Endothelial cell of umbilical vein (primary cell): ENCODE data around the gene CHD6. TPM values are rescaled to one million over a fixed set of nuclear protein-coding genes. Genes with fewer than 3 reads are reported as not detected.

Experiments used
- BruUV-seq: library from RNA; stranded (reverse); fragments of 400-500 nt; replicated peaks from 2 replicates; lab custom pipeline; 2021; lab: Mats Ljungman, UMichigan
- CTCF ChIA-PET: fragments of 300-600, 350-600 bp; sonication (Branson Sonifier 250); formaldehyde crosslinking; loops from one replicate; lab custom pipeline; 2021; ENCODE audit warnings: antibody characterized with exemption, inconsistent platforms; lab: Charles Lee
- POLR2A ChIA-PET: fragments of 300-600, 350-600 bp; sonication (Branson Sonifier 250); formaldehyde crosslinking; loops from one replicate; lab custom pipeline; 2021; ENCODE audit warnings: antibody characterized with exemption, inconsistent platforms; lab: Charles Lee
- DNase-seq: peaks from one replicate; pipeline ENCODE4 v3.0.0-alpha.2; 2011; ENCODE audit warnings: low read depth, low spot score
- FAIRE-seq: peaks from 2 replicates; lab custom pipeline; 2011; peaks lifted over from hg19 to GRCh38; lab: Jason Lieb, UNC
- H2AFZ ChIP-seq: 2 replicates; pipeline ENCODE4 v1.6.0; 2012; ENCODE audit warnings: low read depth, low read length, control low read depth, inconsistent platforms
- H3K27ac ChIP-seq: 2 replicates; pipeline ENCODE4 v1.5.1; 2011; ENCODE audit warnings: low read depth, mild to moderate bottlenecking, control low read depth, low read length, moderate library complexity; ENCODE audit not compliant: insufficient read depth
- H3K27me3 ChIP-seq, 2 experiments: 2 replicates each; pipeline versions ENCODE4 v1.6.0 to v1.6.1; 2011; ENCODE audit warnings: low read length in 2 of 2, mixed read lengths in 1 of 2; ENCODE audit not compliant: control insufficient read depth in 2 of 2, insufficient read depth in 2 of 2
- H3K36me3 ChIP-seq, 2 experiments: 2 replicates in 1 of 2; 3 replicates in 1 of 2; pipeline ENCODE4 v1.5.1; 2011; ENCODE audit warnings: low read length in 2 of 2, mild to moderate bottlenecking in 1 of 2, moderate library complexity in 1 of 2; ENCODE audit not compliant: control insufficient read depth in 2 of 2, insufficient read depth in 2 of 2; ENCODE audit errors: extremely low read depth in 1 of 2
- H3K4me1 ChIP-seq: 3 replicates; pipeline ENCODE4 v1.5.1; 2011; ENCODE audit warnings: mild to moderate bottlenecking, low read length; ENCODE audit not compliant: control insufficient read depth, insufficient read depth; ENCODE audit errors: extremely low read depth
- H3K4me2 ChIP-seq: 2 replicates; pipeline ENCODE4 v1.6.1; 2011; ENCODE audit warnings: low read length, control low read depth, mixed read lengths; ENCODE audit not compliant: insufficient read depth
- H3K4me3 ChIP-seq, 3 experiments: fragments of 200-600 bp in 1 of 3; sonication (generic), shearing (Covaris generic) in 1 of 3; replicated peaks in 1 of 3; 2 replicates each; pipeline ENCODE4 v1.5.1; 2011 to 2016; ENCODE audit warnings: control low read depth in 3 of 3, low read length in 3 of 3, mild to moderate bottlenecking in 2 of 3, inconsistent platforms in 1 of 3, low read depth in 1 of 3, moderate library complexity in 1 of 3; ENCODE audit not compliant: insufficient read depth in 1 of 3
- H3K79me2 ChIP-seq: 2 replicates; pipeline ENCODE4 v1.6.0; 2012; ENCODE audit warnings: low read length, inconsistent platforms; ENCODE audit not compliant: control insufficient read depth, insufficient read depth
- H3K9ac ChIP-seq: replicated peaks from 2 replicates; pipeline ENCODE3; 2011; ENCODE audit warnings: low read length, control low read depth; ENCODE audit not compliant: insufficient read depth; ENCODE audit errors: extremely low read depth
- H3K9me1 ChIP-seq: replicated peaks from 3 replicates; pipeline ENCODE4 v1.6.0; 2011; ENCODE audit warnings: mild to moderate bottlenecking, low read length; ENCODE audit not compliant: control insufficient read depth, insufficient read depth; ENCODE audit errors: extremely low read depth
- H3K9me3 ChIP-seq: replicated peaks from 2 replicates; pipeline ENCODE4 v1.5.1; 2012; ENCODE audit warnings: low read length, inconsistent platforms; ENCODE audit not compliant: control insufficient read depth, insufficient read depth
- H4K20me1 ChIP-seq: replicated peaks from 2 replicates; pipeline ENCODE3; 2011; ENCODE audit warnings: mild to moderate bottlenecking, low read length; ENCODE audit not compliant: control insufficient read depth, insufficient read depth; ENCODE audit errors: extremely low read depth
- CTCF ChIP-seq, 2 donors: IDR thresholded peaks; 1 replicate in 1 of 2; 2 replicates in 1 of 2; pipeline ENCODE4 v1.5.1; 2011; ENCODE audit warnings: low read length in 2 of 2, mild to moderate bottlenecking in 2 of 2, moderate library complexity in 2 of 2, control low read depth in 1 of 2, inconsistent platforms in 1 of 2, low read depth in 1 of 2; ENCODE audit not compliant: insufficient read depth in 1 of 2; ENCODE audit errors: extremely low read depth in 1 of 2
- EZH2 ChIP-seq: IDR thresholded peaks from 2 replicates; pipeline ENCODE4 v1.6.1; 2012; ENCODE audit warnings: borderline replicate concordance, low read depth, mild to moderate bottlenecking, moderate library complexity, low read length, inconsistent platforms; ENCODE audit not compliant: severe bottlenecking
- GATA2 ChIP-seq: IDR thresholded peaks from 2 replicates; pipeline ENCODE4 v1.7.0; 2011; ENCODE audit warnings: low read depth, mild to moderate bottlenecking, moderate library complexity, mixed read lengths, low read length; ENCODE audit not compliant: insufficient read length, insufficient read depth
- JUN ChIP-seq: IDR thresholded peaks from 2 replicates; pipeline ENCODE4 v1.6.1; 2011; ENCODE audit warnings: borderline replicate concordance, low read depth; ENCODE audit not compliant: insufficient read length, insufficient read depth
- POLR2A ChIP-seq: IDR thresholded peaks from 2 replicates; pipeline ENCODE4 v1.6.1; 2012; ENCODE audit warnings: low read depth, mild to moderate bottlenecking, control low read depth, low read length
- dilution Hi-C: fragments of 300-500 bp; cut with MboI; formaldehyde crosslinking; loops from one replicate; pipeline ENCODE4 v1.15.0; 2019; ENCODE audit warnings: low sequenced_read_pairs; ENCODE audit not compliant: extremely low pct_ligation_motif_present
- intact Hi-C: fragments of 100-400 bp; cut with micrococcal nuclease; formaldehyde crosslinking; loops from one replicate; pipeline ENCODE4 v1.10.0; 2022
- polyA plus RNA-seq, 4 experiments: library from polyadenylated mRNA; depleted of rRNA in 3 of 4; stranded (reverse) in 3 of 4; unstranded in 1 of 4; fragments of >200 nt; gene quantifications; 2 replicates each; pipeline versions ENCODE4 v1.2.1 to v1.2.3, GENCODE V29; 2011 to 2012; ENCODE audit warnings: missing spikeins in 1 of 4
- total RNA-seq: library from RNA; stranded (reverse); gene quantifications from 2 replicates; pipeline ENCODE4 v1.2.3, GENCODE V29; 2021

Gene CHD6
- total and polyA plus RNA-seq, 2 donors (not counting 3 experiments of a cell fraction or from before 2014, with no cell fraction given), result 7.2 to 33.7 TPM

GRCh38 chr20:41408156-41408794, 209.9 kb downstream of the CHD6 start:
- CTCF ChIA-PET, result interaction anchor here (0.9 to 1.3 kb wide), 3 partner anchors 23 to 445 kb away, joined by 3 to 4 read pairs (median 3); no protein-coding TSS in a partner anchor
- FAIRE-seq (no peak), DNase-seq (no peak)
- Histone ChIP-seq H2AFZ (no peak overlapping the region), H3K4me1 (no peaks in the 10 kb centered on the region), H3K79me2 (no peaks in the 10 kb centered on the region), H3K9me3 (no peaks in the 10 kb centered on the region), H4K20me1 (no peaks in the 10 kb centered on the region), H3K36me3 (peaks cover 4 to 51% of the 10 kb centered on the region in 2 experiments), H3K27ac (no peak overlapping the region), H3K4me3 (no peak overlapping the region), H3K4me2 (no peak overlapping the region), H3K9ac (no peak overlapping the region), H3K9me1 (no peaks in the 10 kb centered on the region), H3K27me3 (no peaks in the 10 kb centered on the region)
- TF ChIP-seq CTCF (IDR thresholded peaks at IDR 0.05; ENCODE audit: extremely low read depth in 1 of 2, insufficient read depth in 1 of 2, low read depth in 1 of 2, low read length in 2 of 2), result no peak
- no peak for TF ChIP-seq POLR2A
- no peak for TF ChIP-seq EZH2
- no peak for TF ChIP-seq GATA2
- TF ChIP-seq JUN, result no peak
- no TSS peak for BruUV-seq
- POLR2A ChIA-PET, result no interaction called here
- dilution Hi-C loops, result no loop called here
- intact Hi-C loops, result no loop called here
